ENCODE results near the gene RNASEH2C.
"Not testable (repeated sequence)": the region's sequence is repeated elsewhere in the genome, so short reads cannot be mapped to it uniquely, and the experiment has no call there.

RNASEH2C gene

DNA sequence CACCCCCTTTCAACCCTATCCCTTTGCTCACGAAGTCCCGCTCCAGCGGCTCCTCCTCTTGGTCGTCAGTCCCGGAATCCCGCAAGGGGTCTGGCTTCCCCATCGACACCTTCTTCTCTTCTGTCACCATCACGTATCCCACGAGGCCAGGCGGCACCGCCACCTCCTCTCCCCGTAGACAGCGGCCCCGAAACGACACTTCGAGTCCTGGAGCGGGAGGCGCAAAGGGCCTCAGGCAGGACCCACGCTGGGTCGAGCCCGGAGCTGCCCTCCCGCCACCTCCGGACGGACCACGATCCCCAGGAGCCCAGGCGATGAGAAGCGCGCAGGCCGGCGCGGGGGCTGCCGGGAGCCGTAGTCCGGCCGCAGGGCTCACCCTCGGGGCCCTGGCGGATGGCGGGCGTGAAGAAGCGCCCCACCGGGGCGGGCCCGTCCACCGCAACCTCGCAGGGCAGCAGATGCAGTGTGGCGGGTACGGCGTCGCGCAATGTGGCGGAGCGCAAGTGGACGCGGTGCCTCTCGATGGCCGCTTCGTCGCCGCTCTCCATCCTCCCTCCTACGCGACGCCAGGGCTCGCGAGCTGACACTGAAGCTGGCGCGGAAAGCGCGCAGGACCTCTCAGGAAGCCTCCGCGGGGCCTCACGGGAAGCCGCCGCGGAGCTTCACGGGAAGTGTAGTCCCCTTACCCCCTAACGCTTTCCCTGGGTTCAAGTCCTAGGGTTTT, at the start of gene RNASEH2C:
RNASEH2C (minus strand) TSS at position 588 of the 724 bp plus-strand sequence; CDS start at position 548, 40 bp downstream.
- DNase-seq (ENCODE audit: low spot score), result peak; percentile 85

DNA sequence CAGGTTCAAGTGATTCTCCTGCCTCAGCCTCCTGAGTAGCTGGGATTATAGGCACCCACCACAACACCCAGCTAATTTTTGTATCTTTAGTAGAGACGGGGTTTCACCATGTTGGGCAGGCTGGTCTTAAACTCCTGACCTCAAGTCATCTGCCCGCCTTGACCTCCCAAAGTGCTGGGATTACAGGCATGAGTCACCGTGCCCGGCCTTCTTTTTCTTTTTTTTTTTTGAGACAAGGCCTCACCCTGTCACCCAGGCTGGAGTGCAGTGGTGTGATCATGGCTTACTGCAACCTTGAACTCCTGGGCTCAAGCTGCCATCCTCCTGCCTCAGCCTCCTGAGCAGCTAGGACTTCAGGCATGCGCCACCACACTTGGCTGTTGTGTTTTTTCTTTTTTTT, 47.2 kb upstream of the RNASEH2C start:
- DNase-seq (ENCODE audit: low spot score), result not testable (repeated sequence)

DNA sequence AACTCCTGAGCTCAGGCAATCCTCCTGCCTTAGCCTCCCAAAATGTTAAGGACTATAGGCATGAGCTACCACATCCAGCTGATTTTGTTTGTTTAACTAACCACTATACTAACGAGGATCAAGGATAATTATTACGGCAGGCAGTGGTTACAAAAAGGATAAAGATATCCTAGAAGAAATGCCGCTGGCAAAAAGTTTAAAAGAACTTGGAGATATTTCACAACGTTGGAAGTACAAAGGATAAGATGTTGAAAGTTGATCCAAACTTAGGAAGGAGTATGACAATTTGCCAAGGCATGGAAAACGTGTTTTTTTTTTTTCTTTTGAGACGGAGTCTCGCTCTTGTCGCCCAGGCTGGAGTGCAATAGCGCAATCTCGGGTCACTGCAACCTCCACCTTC, 46.8 kb upstream of the RNASEH2C start:
- DNase-seq (ENCODE audit: low spot score), result no peak

DNA sequence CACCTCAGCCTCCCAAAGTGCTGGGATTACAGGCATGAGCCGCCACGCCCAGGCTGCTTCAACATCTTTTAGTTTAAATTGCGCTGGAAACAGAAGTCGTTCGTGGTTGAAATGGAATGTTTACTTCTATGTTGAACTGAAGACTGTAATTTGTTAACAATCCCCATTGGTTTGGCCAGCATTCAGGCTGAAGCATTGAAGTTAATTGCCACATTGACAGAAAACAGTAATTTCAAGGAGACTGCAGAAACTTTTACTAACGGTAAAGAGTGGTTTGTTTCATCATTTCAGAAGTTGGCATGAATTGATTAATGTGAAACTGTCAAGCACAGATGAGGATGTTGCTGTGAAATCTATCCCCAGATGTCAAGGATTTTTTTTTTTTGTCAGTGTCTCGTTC, 45.9 kb upstream of the RNASEH2C start:
- peak; percentile 30 for DNase-seq (ENCODE audit: low spot score)

DNA sequence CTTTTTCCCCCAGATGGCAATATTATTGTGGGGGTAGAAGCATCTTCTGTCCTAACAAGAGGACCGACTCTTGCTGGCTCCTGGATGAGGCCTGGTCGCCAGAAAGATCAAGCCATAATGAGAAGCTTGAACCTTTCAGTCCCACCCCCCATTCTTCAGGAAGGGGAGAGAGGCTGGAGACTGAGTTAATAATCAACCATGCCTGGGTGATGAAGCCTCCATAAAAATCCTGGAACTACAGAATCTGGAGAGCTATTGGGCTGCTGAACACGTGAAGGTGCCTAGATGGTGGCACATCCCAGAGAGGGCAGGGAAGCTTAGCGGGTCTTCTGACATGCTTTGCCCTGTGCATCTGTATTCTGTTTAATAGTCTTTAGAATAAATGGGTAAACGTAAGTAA, 43.8 kb upstream of the RNASEH2C start:
- no peak for DNase-seq (ENCODE audit: low spot score)

DNA sequence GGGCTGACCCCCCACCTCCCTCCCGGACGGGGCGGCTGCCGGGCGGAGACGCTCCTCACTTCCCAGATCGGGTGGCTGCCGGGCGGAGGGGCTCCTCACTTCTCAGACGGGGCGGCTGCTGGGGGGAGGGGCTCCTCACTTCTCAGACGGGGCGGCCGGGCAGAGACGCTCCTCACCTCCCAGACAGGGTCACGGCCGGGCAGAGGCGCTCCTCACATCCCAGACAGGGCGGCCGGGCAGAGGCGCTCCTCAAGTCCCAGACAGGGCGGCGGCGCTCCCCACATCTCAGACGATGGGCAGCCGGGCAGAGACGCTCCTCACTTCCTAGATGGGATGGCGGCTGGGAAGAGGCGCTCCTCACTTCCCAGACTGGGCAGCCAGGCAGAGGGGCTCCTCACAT, 42.2 kb upstream of the RNASEH2C start:
- DNase-seq (ENCODE audit: low spot score), result not testable (repeated sequence)

DNA sequence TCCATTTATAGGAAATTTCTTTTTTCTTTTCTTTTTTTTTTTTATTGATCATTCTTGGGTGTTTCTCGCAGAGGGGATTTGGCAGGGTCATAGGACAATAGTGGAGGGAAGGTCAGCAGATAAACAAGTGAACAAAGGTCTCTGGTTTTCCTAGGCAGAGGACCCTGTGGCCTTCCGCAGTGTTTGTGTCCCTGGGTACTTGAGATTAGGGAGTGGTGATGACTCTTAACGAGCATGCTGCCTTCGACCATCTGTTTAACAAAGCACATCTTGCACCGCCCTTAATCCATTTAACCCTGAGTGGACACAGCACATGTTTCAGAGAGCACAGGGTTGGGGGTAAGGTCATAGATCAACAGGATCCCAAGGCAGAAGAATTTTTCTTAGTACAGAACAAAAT, 41.6 kb upstream of the RNASEH2C start:
- not testable (repeated sequence) for DNase-seq (ENCODE audit: low spot score)

DNA sequence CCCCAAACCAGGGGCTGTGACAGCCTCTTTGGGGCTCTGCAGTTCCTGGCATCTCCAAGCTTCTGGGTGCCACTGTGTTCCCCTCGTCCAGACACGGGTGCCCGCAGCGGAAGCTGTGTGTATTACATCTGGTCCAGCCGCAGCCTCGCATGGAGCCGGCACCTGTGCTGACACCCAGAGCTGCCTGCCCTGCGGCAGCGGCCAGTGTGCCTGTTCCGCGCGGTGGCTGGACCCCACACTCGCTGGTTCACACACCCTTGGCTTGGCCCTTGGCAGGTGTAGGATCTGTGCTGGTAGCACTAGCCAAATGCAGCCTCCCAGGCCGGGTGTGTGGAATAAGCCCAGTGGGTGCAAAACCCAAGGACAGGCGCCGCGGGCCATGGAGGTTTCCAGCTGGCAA, 24.5 kb upstream of the RNASEH2C start:
- DNase-seq (ENCODE audit: low spot score), result no peak

DNA sequence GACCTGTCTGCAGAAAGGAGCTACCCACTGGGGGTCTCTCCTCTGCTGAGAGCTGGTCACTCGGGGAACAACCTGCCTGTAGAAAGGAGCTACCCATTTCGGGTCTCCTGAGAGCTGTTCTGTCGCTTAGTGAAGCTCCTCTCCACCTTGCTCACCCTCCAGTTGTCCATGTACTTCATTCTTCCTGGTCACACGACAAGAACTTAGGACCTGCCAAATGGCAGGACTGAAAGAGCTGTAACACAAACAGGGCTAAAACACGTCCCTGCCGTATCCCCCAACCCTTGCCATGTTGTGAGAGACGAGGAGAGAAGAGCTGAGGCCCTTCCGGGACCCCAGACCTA, 24.1 kb upstream of the RNASEH2C start:
- DNase-seq (ENCODE audit: low spot score), result no peak

DNA sequence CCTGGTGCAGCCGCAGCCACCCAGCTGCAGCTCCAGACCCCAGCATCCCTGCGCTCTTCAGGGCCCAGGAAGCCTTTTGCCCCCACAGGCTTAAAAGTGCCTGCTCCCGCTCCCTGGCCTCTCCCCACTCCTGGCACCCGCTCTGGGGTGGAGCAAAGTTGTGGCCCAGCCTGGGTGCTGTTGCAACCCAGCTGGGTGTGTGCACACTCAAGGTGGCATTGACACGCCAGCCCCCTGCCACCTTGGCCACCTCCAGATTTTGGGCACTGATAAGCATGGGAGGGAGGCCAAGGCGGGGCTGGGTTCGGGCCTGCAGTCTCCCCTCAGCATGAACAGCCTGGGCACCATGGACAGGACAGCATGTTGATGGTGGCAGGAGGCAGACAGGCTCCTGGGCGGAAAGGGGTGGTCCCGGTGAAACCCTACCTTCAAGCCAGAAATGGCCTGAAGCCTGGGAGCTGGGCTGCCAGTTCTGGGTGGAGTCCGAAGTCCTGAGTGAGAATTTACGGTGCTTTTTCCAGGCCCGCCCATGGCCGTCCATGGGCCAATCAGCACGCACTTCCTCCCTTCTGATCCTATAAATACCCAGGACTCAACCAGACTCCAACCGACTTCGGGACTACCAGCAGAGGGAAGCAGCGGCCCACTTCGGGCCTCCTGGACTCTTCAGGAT, 23.6 kb upstream of the RNASEH2C start:
- DNase-seq (ENCODE audit: low spot score), result no peak

DNA sequence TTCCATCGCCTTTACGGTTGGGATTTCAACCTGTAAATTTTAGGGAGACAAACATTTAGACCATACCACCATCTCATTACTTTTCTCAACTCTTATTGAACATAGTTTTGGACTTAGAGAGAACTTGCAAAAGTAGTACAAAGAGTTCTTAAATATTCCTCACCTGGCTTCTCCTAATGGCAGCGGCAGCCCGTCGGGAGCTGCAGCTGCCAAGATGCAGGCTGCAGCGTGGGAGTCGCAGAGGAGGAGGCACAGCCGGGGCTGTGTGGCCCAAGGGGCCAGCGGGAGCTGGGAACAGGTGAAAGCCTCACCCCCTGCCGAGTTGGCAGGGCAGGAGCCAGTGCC, 23.1 kb upstream of the RNASEH2C start:
- no peak for DNase-seq (ENCODE audit: low spot score)

DNA sequence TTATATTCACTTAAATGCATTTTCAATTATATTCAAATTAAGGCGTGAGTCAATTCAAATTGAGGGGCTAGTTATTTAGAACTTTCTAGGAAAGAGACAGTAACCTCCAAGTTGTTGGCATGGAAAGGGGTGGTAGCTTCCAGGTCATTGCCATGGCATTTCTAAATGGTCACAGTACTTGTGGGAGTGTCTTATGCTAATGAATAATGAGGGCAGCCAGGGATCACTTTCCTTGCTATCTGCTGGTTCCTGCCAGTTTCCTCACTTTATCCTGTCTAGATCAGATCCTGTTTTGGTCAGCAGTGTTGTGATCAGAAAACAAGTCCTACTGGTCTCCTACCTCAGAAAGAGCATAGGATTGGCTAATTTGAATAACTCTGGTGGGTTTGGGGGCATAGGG, 21.8 kb upstream of the RNASEH2C start:
- DNase-seq (ENCODE audit: low spot score), result no peak

DNA sequence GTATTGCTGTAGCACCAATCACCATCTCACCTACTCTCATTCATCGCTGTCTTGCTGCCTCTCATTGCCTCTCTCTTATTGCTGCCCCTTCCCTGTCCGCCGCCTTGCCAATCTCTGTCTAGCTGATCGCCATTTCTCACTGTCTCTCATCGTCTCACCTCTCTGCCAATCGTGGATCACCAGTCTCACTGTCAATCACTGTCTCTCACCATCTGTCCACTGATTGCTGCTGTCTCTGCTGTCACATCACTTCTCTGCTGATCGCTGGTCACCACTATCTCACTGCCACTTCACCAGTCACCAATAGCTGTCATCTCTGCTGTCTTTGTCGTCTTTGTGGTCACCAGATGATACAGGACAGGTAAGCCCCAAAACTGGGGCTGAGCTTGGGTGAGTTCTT, 20.6 kb upstream of the RNASEH2C start:
- no peak for DNase-seq (ENCODE audit: low spot score)

DNA sequence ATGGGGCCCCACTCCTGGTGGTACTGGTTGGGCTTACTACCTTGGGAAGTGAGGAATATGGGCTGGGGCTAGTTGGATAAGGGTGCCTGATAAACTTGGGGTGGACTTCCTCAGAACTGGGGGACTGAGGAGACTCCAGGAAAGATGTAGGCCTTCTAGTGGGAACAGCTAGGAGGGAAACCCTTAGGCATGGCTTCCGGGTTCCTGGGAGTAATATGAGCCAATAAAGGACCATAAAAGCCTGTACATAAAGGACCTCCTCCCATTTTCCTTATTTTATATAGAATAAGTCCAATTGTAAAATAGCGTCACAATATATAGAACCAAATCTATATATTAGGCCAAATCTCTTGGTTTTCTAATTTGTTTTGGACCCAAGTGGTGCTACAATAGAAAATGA, 18.4 kb upstream of the RNASEH2C start:
- DNase-seq (ENCODE audit: low spot score), result no peak

DNA sequence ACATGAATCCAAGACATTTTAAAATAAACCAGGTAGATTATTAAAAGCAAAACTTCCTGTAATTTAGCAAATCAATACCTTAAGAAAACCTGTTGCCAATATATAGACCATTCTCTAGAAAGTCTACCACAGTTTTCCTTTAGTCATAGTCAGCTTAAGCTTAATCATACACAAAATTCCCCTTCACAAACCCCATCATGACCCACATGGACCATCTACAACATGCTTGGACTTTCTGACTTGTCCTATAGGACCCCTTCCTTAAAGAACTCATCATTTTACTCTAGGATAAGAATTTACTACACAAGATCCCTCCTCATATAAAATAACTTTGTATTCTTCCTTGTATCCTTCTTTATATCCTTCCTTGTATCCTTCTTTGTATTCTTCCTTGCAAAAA, 16.2 kb upstream of the RNASEH2C start:
- DNase-seq (ENCODE audit: low spot score), result no peak

DNA sequence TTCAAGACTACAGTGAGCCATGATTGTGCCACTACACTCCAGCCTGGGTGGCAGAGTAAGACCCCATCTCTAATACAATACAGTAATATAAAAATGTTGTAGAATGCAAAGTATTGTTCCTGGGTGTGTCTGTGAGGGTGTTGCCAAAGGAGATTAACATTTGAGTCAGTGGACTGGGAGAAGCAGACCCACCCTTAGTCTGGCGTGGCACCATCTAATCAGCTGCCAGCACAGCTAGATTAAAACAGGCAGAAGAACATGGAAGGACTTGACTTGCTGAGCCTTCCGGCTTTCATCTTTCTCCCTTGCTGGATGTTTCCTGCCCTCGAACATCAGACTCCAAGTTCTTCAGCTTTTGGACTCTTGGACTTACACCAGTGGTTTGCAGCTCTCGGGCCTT, 14.5 kb upstream of the RNASEH2C start:
- DNase-seq (ENCODE audit: low spot score), result not testable (repeated sequence)

DNA sequence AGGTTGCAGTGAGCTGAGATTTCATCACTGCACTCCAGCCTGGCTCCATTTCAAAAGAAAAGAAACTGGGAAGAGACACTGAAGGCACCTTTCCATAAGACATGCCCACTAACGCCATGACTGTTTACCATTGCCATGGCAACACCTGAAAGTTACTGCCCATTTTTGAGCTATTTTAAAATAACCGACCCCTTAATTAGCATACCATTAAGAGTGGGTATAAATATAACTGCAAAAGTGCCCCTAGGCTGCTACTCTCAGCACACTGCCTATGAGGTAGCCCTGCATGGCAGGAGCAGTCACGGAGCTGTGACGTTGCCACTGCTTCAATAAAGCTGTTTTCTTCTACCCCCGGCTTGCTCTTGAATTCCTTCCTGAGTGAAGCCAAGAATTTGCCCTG, 9.9 kb upstream of the RNASEH2C start:
- no peak for DNase-seq (ENCODE audit: low spot score)

DNA sequence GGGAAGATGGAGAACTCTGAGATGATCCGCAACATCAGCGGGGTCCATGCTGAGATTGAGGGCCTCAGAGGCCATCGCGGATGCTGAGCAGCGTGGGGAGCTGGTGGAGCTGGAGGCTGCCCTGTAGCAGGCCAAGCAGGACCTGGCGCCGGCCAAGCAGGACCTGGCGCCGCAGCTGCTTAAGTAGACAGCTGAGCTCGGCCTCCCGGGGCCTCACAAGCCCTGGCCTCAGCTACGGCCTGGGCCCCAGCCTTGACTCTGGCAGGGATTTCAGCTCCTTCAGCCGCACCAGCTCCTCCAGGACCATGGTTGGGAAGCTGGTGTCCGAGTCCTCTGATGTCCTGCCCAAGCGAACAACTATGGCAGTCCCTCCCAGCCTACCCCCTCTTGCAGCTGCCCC, 7.3 kb upstream of the RNASEH2C start:
- no peak for DNase-seq (ENCODE audit: low spot score)

DNA sequence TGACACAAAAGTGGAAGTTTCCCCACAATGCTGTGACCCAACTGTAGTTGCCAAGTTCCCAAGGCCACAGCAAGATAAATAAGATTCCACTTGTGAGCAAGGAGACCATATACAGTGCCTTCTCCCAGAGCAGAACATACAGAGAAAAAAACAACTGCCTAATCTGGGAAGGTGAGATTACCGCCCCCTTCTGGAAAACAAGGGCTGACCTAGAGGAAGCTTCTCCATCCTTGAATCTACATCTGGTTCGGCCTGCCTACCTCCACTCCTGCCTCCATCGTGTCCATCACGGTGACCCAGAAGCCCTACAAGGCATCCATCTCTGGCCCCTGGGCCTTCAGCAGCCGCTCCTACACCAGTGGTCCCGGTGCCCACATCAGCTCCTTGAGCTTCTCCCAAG, 6.1 kb upstream of the RNASEH2C start:
- no peak for DNase-seq (ENCODE audit: low spot score)

DNA sequence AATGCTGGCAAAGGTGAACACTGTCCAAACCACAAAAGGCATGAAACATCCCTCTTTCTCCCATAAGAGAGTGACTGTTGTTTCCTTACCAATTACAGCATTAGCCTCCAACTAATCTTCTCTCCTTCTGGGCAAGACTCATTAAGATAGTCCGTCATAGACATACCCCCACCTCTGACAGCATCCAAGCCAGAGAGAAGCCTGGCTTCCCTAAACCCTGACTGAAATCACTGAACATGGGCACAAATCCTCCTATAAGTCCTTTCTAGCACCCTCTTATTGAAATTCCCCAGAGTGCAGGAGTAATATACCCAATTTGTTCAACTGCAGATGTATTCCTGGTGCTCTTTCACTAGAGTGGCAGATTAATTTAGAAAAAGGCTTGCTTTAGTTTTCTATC, 1.7 kb upstream of the RNASEH2C start:
- DNase-seq (ENCODE audit: low spot score), result no peak

DNA sequence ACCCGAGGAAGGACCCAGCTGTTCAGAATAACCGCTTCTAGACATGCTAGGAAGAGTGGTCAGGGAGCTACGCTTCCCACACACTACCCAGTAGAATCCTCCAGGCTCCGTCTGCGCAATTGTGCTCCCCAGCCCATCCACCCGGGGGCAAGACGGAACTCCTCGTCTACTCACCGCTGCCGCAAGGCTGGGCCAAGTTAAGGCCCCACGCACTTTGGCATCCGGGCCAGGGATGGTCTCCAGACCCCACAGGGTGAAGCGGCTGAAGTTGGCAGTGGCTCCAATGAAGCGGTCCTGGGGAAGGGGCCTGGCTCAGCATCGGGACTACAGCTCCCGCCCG, 757 bp downstream of the RNASEH2C start:
- DNase-seq (ENCODE audit: low spot score), result no peak

DNA sequence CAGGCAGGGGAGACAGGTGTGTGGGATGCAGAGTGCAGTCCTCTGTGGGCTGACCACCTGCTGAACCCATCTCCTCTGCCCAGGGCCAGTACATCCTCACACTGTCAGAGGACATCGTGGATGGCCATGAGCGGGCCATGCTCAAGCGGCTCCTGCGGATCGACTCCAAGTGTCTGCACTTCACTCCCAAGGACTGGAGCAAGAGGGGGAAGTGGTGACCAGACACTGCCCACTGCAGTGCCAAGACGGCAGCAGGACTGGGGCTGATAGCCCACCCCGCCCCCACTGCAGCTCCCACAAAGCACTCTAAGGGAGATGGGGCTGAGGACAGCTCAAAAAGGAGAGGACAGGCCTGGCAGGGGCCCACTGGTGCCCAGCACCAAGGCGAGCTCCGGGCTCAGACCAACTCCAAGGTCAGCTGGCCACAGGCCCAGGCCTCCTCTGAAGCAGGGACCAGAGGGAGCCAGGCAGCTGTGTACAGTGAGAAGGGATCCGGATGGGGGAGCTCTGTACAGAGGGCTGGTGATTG, 1.6 kb downstream of the RNASEH2C start:
- no peak for DNase-seq (ENCODE audit: low spot score)

DNA sequence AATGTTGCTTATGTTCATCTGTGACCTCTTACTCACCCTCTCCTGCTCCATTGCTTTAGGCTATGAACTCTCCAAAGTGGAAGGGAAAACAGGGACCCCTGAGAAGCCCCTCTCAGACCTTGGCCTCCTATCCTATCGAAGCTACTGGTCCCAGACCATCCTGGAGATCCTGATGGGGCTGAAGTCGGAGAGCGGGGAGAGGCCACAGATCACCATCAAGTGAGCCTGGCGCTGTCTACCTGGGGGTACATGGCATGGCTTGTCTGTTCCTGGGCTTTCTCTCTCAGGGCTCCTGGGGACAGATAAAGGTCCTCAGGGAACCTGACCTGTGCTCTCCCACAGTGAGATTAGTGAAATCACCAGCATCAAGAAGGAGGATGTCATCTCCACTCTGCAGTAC, 2.1 kb downstream of the RNASEH2C start:
- DNase-seq (ENCODE audit: low spot score), result no peak

DNA sequence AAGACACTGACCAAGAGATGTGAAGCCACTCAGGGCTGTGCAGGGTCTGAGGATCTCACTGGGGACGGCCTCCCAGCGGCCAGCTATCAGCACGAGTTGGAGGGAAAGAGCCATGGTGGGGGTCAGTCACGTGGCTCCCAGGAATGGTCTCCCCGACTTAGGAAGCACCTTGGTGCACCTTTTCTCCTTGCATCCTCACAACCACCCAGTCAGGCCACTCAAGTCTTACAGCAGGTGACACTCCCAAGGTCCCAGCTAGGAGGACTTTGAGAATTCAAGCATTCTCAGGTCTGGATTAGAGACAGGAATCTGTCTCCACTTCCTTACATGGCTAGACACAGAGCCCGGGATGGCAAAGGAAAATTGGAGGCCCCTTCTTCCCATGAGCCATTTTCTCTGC, 2.7 kb downstream of the RNASEH2C start:
- DNase-seq (ENCODE audit: low spot score), result no peak

All from activated CD4-positive, alpha-beta T cell treated with anti-CD3 and anti-CD28 coated beads, Interleukin-2, Interleukin-4, amounts not matched to agents 100 ng/mL and 50 ng/mL, durations not matched to agents 16 hours and 8 hours (primary cell).